Activated CD8-positive, alpha-beta memory T cell treated with anti-CD3 and anti-CD28 coated beads, Interleukin-2, amount 50 U/mL, for 24 hours (primary cell): ENCODE data around the gene PRKCD.

Experiments
- DNase-seq: peaks from one replicate; pipeline ENCODE4 v3.0.0-alpha.2; 2020; ENCODE audit errors: extremely low read depth

Gene PRKCD

DNA sequence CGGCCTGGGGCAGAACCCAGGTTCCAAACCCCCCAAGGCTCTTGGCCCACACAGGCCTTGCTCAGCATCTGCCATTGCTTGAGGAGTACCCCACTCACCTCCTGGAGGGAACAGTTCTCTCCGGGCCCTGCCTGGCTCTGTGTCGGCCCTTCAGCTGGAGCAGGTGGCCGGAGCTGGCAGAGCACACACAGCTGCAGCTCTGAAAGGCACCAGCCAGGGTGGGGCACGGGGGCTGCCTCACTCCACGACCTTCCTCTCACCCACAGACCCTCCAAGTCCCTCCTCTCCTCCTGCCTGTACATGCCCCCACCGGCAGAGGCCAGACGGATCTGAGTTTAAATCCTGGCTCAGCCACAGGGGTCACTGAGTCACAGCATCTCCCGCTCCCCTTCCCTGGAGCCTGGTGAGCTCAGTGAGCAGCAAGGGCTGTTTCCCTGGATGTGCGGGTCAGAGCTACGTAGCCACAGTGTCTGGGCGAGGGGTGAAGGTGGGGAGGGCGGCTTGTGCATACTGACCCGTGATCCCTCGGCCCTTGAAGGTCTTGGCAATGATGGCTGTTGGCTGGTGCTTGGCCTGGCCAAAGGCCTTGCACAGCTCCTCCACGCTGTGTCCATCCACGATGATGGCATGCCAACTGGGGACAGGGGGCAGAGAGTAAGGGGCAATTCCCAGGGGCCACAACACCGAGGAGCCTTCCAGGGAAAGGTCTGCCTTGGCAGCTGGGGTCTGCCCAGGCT is 71.8 kb downstream of the PRKCD start:
- DNase-seq = no peak

- DNase-seq = no peak
Measured at GRCh38 chr3:53234130-53234840, 73.3 kb downstream of the PRKCD start.

DNA sequence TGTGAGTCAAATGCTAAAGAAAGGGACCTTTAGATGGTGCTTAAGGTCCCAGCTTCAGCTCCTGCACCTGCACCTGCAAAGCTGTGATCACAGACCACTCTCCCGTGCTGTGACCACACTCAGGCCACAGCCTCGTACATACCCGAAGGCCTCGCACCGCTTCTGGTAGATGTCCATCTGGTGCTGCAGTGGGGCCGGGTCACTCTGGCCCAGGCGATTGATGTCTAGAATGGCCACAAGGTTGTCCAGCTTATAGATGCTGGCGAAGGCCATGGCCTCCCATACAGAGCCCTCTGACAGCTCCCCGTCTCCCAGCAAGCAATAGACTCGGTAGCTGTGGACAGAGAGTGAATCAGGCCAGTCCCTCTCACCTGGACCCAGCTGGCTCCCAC is 73.8 kb downstream of the PRKCD start:
- DNase-seq = no peak

GRCh38 chr3:53235545-53235944 is 74.5 kb downstream of the PRKCD start:
- DNase-seq = no peak

DNA sequence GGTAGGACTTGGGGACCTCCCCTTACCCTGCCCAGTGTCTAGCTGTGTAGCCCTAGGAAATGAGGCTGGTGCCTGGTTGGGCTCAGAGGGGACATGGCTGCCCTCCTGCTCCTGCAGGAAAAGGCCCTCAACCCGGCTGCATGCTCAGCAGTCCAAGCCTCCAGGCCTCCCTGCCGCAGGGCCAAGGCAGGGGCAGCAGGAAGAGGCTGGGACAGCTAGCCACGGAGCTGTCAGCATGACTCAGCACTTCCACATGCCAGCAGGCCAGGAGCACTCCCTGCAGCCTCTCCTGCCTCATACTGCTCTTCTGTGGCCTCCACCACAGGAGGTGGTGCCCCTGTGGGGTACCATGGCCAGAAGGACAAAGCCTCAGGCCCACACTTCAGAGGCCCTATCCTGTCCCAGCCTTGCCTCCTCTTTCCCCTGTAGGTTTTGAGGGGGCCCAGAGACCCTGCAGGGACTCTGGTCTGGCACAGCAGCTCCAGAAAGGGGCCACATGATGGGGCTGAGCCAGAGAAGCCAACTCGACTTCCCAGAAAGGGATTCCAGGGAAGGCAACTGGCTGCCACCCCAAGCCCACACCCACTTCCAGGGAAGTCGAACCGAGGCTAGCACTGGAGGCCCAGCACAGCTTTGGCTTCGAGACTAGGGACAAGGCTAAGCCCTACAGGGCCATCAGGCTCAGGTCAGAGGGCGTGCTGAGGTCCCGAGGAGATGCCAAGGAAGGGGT is 75.3 kb downstream of the PRKCD start:
- no peak for DNase-seq

DNA sequence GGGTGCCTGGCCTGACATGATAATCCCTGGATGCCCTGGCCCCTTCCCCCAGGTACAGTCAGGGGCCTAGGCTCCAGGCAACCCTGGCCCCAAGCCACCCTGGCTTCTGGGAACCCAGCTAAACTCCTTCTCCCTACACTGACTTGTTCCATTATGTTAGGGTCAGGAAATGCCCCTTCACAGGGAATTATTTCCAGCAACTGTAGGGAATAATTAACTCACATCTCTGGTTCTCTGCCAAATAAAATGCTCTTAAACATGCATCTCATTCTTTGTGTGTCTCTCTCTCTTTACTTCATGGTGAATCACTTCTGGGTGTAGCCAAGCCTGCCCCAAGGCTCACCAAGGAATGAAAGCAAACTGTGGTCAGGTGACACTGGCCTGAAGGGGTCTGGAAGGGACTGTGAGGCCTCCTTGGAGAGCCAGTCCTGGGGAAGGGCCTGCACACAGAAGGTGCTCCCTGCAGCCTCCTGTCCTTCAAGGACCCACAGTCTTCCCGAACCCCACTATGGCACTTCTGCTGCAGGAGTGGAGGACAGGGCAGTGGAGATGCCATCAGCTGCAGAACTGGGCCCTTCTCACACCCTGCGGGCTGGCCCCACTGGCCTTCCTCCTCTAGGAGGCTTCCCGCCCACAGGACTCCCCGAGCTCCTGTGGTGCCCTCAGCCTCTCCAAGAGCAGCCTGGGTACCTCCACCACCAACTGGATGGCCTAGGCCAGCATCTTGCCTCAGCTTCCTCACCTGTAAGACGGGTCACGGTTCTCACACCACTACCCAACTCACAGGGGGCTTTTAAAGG is 77.2 kb downstream of the PRKCD start:
- DNase-seq = no peak

DNA sequence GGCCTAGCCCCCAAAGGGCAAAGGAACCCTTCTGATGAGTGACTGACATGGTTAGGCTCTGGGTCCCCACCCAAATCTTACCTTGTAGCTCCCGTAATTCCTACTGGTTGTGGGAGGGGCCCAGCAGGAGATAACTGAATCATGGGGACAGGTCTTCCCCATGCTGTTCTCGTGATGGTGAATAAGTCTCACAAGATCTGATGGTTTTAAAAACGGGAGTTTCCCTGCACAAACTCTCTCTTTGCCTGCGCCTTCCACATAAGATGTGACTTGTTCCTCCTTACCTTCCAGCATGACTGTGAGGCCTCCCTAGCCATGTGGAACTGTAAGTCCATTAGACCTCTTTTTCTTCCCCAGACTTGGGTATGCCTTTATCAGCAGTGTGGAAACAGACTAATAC is 77.9 kb downstream of the PRKCD start:
- DNase-seq = no peak

GRCh38 chr3:53239800-53240199 is 78.8 kb downstream of the PRKCD start:
- DNase-seq = no peak

- no peak for DNase-seq
Measured at GRCh38 chr3:53240989-53241972, 80.3 kb downstream of the PRKCD start.

DNA sequence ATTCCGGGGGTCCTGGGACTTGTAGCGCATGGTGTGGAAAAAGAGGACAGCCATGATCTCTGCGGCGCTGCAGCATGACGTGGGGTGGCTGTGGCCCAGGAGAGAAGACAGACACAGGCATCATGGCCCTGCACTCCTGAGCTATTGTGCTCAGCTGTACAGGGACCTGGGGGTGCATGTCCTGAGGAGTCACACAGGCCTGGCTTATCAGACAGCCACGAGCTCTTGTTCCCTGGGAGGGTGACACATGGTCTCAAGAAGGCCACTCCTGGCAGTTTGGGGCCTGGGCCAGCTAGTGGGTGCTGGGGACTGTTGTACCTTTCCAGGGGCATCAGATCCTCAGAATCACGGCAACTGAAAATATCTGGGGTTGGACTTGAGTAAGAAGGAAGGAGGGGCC is 81.1 kb downstream of the PRKCD start:
- no peak for DNase-seq
